Amygdala (tissue), 56 donors: Measurements from ENCODE around the gene AGXT.

ENCODE experiments used
- DNase-seq, 56 donors: peaks; one replicate each; lab custom pipeline; 2025; lab: John Stamatoyannopoulos, UW

The AGXT gene

GRCh38 chr2:240868286-240869108 lies at the start of gene AGXT:
TSS of gene AGXT (plus strand) at chr2:240868824. CDS start at chr2:240868866, 42 bp downstream.
- DNase-seq: no peak

GRCh38 chr2:240819126-240819857 lies 49.3 kb upstream of the AGXT start:
- peak in 11 of 56 donors; percentile 24 to 72 (median 55) for DNase-seq

GRCh38 chr2:240819858-240820606 lies 48.6 kb upstream of the AGXT start, which contains the start of gene KIF1A:
TSS of gene KIF1A (minus strand) at chr2:240820219. CDS start at chr2:240797752, 22,467 bp downstream.
- DNase-seq: peak in 54 of 56 donors; percentile 42 to 96 (median 86)

- peak in 32 of 56 donors; percentile 32 to 89 (median 64) for DNase-seq
Observed at GRCh38 chr2:240820607-240821428, 47.8 kb upstream of the AGXT start.

- no peak for DNase-seq
Observed at GRCh38 chr2:240821429-240821778, 47.2 kb upstream of the AGXT start.

GRCh38 chr2:240822280-240822847 lies 46.3 kb upstream of the AGXT start:
- DNase-seq: no peak

GRCh38 chr2:240823449-240824336 lies 44.9 kb upstream of the AGXT start:
- DNase-seq: no peak

GRCh38 chr2:240825476-240825875 lies 43.1 kb upstream of the AGXT start:
- DNase-seq: no peak

GRCh38 chr2:240831594-240832204 lies 36.9 kb upstream of the AGXT start:
- DNase-seq: no peak

- peak in 54 of 56 donors; percentile 27 to 99 (median 92) for DNase-seq
Observed at GRCh38 chr2:240832205-240832727, 36.4 kb upstream of the AGXT start.

- no peak for DNase-seq
Observed at GRCh38 chr2:240832921-240833494, 35.6 kb upstream of the AGXT start.

GRCh38 chr2:240833724-240834285 lies 34.8 kb upstream of the AGXT start:
- no peak for DNase-seq

GRCh38 chr2:240834377-240834975 lies 34.1 kb upstream of the AGXT start:
- DNase-seq: no peak

- DNase-seq: no peak
Observed at GRCh38 chr2:240835528-240835927, 33.1 kb upstream of the AGXT start.

GRCh38 chr2:240836781-240837467 lies 31.7 kb upstream of the AGXT start:
- peak in 30 of 56 donors; percentile 16 to 75 (median 48) for DNase-seq

GRCh38 chr2:240837621-240838020 lies 31.0 kb upstream of the AGXT start:
- DNase-seq: no peak
